NCI-H1092 (cell line): ENCODE data around the gene AHRR.

Experiments
- DNase-seq: peaks from one replicate; lab custom pipeline; 2025; lab: John Stamatoyannopoulos, UW

AHRR gene

DNA sequence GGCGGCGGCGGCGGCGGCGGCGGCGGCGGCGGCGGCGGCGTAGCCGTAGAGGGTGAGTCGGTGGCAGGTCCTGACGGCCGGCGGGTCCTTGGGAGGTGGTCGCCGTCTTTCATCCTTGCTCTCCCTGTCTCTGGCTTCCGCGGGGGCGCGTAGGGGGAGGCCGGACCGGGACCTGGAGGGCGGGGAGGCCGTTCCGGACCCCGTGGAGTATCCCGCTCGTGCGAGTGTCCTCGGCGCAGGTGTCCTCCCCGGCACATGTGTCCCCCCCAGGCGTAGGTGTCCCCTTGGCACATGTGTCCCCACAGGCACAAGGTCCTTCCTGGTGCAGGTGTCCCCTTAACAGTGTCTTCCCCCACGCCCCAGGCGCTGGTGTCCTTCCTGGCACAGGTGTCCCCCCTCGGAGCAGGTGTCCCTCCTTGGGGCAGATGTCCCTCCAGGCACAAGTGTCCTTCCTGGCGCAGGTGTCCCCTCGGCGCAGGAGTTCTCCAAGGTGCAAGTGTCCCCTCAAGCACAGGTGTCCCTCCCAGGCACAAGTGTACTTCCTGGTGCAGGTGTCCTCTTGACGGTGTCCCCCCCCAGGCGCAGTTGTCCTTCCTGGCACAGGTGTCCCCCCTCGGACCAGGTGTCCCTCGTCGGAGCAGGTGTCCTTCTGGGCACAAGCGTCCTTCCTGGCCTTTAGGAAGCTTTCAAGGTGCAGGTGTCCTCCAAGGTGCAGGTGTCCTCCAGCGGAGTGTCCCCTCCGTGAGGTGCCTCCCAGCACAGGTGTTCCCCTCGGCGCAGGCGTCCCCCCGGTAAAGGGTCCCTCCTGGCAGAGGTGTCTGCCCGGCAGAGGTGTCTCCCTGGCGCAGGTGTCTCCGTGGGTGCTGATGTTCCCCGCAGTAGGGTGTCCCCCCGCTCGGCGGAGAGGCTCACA lies 122.0 kb downstream of the AHRR start:
- DNase-seq: no peak

DNA sequence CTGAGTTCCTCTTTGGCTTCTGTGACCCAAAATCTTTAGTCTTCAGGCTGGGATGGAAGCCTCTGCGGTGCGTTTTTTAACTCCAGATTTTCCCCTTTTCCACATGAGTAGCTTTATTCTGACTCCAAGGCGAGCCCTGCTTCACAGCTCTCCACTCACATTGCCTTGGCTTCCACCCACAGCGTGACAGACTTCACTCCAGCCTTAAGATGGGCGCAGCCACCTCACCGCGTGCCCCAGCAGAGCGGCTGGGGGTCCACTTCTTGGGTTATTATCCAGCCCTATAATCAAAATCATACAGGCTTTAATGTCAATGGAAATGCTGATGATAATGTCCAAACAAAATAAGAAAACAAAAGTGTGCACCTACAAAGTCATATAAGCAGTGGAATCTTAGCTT lies 122.7 kb downstream of the AHRR start:
- no peak for DNase-seq

DNA sequence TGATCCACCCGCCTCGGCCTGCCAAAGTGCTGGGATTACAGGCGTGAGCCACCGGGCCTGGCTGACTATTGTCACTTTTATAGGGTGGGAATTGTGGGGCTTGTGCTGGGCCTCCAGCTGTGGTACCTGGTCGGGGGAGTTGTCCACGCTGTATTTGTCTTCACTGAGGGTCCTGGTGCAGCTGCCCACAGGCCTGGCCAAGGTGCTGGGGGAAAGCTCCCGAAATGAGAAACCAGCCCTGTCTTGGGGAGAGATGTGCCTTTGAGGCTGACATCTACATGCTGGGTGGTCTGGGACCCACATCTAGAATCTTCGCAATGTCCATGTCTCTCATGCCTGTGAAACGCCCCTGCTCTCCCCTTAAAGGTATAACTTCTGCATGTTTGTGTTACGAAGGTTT lies 124.1 kb downstream of the AHRR start:
- no peak for DNase-seq

DNA sequence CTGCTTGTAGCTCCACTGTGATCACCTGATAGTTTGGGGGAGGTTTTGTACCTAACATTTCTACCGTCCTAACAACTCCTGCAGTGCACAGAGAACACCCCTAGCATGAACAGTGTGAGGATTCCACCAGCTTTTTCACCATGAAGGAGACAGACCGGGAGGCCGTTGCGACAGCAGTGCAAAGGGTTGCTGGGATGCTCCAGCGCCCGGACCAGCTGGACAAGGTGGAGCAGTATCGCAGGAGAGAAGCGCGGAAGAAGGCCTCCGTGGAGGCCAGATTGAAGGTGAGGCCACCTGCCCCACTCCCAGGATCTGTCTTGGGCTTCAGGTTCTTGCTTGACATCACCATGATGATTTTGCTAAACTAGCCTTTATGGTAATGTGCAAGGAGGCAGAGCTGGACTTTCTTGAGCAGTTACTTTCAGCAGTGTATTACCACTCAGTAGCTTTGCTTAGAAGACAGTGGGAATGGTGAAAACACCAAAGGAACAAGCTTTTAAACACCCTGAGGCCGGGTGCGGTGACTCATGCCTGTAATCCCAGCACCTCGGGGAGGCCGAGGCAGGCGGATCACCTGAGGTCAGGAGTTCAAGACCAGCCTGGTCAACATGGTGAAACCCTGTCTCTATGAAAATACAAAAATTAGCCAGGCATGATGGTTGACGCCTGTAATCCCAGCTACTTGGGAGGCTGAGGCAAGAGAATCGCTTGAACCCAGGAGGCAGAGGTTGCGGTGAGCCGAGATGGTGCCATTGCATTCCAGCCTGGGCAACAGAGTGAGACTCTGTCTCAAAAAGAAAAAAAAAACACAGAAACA lies 124.8 kb downstream of the AHRR start:
- no peak for DNase-seq

DNA sequence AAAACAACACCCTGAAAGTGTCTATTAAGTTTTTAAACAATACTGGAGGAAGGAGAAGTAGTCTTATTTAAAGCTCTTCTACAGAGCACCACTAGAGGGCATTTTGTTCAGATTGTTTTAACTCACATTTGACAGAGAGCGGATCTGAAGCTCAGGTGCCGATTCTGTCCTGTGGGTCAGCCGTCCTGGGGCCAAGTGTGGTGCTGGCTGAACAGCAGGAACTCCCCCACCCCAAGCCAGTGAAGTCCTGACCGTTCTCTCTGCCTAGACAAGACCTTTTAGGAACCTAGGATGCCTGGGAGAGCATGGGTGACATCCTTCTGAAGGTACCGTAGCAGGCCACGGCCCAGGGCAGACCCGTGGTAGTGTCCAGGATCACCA lies 125.4 kb downstream of the AHRR start:
- no peak for DNase-seq

DNA sequence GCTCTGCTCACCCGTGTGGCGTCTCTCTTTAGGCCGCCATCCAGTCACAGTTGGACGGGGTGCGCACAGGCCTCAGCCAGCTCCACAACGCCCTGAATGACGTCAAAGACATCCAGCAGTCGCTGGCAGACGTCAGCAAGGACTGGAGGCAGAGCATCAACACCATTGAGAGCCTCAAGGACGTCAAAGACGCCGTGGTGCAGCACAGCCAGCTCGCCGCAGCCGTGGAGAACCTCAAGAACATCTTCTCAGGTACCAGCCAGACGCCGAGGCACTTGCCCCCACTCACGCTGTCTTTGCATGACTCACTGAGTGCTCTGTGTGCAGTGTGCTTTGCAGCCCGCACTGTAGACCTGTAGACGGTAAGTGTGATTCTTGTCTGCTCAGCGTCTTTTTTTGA lies 126.0 kb downstream of the AHRR start:
- no peak for DNase-seq

DNA sequence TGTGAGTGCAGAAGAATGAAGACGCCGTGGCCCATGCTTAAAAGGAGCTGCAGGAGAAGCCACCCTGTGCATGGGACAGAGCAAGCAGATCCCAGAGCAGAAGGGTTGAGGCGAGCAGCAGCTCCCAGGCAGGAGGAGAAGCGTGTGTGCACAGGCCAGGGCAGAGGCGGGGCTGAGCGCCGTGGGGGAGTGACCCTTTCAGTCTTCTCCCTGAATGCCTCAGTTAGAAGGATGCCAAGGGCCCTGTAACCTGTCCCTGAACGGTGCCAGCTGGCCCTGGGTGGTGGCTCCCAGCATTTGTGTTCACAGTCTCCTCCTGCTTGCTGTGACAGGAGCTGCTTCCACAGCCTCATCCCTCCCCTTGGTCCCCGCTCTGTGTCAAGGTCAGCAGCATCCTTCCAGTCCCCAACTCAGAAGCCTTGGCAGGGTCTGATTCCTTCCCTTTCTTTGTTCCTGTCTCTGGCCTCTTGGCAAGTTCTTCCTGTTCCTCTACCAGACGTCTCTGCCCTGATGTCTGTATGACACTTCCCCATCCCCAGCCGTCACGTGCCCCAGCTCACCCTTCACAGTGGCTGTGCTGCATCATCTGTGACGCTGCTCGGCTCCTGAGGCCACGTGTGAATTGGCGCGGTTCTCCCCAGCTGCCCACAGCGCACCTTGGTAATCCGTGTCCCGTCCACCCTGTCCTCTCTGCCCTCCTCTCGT lies 126.7 kb downstream of the AHRR start:
- no peak for DNase-seq

DNA sequence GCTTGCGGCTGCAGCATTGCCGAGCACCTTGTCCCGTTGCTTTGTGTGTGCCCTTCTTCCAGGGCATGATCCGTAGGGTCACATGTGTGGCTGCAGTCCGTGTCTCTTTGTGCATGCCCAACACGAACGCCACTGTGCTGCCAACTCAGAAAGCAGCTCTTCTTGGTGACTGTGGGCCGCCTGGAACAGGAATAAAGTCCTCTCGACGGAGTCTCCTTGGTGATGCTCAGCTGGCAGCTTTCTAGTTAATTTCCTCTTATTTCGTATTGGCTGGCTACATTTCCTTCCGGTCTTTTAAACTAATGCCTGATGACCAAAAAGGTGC lies 127.2 kb downstream of the AHRR start:
- DNase-seq: no peak

DNA sequence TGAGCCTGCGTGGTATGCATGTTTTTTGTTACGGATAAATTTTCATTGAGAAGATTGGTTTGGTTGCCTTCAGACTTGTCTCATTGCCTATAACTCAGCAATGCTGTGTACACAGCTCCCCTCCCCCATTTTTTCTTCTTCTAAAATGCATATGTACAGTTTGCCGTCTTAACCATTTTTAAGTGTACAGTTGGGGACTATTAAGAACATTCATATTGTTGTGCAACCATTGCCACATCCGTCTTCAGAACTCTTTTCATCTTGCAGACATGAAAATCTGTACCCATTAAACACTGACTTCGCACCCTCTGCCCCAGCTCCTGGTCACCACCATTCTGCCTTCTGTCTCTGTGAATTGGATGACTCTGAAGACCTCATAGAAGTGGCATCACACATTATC lies 127.6 kb downstream of the AHRR start:
- no peak for DNase-seq

DNA sequence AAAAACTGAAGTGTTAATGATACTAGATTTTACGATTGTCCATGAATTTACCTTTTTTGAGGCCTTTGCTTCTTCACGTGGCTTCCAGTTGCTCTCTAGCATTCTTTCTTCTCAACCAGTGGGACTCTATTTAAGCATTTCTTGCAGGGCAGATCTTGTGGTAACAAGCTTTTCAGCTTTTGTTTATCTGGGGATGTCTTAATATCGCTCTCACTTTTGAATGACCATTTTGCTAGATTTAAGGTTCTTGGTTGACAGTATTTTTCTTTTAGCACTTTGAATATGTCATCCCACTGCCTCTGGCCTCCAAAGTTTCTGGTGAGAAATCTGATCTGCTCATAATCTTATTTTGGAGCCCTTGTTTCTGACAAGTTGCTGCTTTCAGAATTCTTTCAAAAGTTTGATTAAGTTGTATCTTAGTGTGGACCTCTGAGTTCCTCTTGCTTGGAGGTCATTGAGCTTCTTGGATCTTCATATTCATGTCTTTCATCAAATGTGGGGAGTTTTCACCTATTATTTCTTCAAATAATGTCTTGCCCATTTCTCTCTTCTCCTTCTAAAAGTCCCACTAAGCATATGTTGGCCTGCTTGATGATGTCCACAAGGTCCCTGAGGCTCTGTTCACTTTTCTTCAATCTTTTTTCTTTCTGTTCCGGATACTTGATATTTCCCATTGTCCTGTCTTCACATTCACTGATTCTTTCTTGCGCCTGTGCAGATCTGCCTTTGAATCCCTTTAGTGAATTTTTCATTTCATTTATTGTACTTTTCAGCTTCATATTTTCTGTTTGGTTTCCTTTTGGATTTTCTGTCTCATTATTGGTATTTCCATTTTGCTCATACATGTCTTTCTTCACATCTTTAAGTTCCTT lies 130.3 kb downstream of the AHRR start:
- DNase-seq: no peak

DNA sequence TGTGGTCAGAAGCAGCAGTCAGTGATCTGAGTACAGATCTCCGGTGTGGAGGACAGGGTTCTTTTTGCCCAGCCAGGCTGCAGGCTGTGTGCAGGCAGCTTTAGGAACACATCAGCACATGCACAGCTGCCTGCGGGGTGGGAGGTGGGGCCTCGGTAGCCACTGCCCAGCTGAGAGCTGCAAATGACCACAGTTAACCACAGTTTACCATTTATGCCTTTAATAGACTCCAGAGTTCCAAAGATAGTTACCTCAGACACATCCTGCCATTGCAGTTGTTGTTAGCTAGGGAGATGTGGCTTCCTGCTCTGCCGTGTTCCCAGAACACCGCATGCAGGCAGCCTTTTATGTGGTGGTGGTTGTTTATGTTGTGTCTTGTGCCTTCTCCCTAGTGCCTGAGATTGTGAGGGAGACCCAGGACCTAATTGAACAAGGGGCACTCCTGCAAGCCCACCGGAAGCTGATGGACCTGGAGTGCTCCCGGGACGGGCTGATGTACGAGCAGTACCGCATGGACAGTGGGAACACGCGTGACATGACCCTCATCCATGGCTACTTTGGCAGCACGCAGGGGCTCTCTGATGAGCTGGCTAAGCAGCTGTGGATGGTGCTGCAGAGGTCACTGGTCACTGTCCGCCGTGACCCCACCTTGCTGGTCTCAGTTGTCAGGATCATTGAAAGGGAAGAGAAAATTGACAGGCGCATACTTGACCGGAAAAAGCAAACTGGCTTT lies 131.6 kb downstream of the AHRR start:
- no peak for DNase-seq

DNA sequence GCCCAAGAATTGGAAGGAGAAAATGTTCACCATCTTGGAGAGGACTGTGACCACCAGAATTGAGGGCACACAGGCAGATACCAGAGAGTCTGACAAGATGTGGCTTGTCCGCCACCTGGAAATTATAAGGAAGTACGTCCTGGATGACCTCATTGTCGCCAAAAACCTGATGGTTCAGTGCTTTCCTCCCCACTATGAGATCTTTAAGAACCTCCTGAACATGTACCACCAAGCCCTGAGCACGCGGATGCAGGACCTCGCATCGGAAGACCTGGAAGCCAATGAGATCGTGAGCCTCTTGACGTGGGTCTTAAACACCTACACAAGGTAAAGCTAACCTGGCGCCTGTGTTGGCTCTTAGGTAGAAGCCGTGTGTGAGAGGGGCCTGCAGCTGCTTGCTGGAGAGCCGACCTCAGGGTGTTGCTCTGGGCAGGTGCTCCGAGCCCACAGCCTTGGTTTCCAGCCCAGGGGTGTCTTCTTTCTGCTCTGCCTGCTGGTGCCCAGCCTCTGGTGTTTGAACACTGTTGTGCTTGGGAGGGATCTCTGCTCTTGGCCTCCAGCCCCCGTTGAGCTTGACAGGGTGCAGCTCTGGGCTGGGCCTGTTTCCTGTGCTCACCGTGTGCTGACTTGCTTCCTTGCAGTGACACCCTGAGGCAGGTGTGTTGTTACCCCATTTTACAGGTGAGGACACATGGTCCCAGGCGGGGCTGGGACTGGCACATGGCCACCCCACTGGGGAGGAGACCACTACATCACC lies 132.4 kb downstream of the AHRR start:
- no peak for DNase-seq

DNA sequence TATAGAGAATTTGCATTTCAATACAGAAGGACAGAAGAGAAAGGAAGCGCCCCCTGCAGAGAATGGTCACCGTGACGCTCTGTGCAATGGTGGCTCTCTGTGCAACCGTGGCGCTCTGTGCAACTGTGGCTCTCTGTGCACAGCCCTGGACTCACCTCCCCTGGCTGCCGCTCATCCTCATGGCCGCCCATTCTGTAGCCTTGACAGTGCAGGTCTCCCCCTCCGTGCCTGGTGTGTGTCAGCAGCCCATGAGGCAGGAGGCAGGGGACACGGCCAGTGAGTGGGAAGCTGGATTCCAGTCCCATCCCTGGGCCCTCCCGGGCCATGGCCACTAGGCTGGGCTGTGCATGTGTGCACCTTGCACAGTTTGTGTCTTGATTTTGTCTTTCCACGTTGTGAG lies 133.4 kb downstream of the AHRR start:
- DNase-seq: no peak

DNA sequence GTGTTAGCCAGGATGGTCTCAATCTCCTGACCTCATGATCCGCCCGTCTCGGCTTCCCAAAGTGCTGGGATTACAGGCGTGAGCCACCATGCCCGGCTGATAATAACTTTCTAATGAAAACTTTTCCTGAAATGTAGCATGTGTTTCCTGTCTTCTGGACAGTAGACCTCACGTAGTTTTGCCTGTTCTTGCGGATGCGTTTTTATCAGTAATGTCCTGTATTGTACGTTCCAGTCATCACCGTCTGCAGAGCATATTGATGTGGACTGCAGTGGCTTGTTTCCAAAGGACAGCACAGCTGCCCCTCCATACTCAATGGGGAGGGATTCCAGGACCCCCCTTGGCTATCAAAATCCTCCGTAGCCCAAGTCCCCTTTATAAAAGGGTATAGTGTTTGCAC lies 134.3 kb downstream of the AHRR start:
- DNase-seq: no peak

DNA sequence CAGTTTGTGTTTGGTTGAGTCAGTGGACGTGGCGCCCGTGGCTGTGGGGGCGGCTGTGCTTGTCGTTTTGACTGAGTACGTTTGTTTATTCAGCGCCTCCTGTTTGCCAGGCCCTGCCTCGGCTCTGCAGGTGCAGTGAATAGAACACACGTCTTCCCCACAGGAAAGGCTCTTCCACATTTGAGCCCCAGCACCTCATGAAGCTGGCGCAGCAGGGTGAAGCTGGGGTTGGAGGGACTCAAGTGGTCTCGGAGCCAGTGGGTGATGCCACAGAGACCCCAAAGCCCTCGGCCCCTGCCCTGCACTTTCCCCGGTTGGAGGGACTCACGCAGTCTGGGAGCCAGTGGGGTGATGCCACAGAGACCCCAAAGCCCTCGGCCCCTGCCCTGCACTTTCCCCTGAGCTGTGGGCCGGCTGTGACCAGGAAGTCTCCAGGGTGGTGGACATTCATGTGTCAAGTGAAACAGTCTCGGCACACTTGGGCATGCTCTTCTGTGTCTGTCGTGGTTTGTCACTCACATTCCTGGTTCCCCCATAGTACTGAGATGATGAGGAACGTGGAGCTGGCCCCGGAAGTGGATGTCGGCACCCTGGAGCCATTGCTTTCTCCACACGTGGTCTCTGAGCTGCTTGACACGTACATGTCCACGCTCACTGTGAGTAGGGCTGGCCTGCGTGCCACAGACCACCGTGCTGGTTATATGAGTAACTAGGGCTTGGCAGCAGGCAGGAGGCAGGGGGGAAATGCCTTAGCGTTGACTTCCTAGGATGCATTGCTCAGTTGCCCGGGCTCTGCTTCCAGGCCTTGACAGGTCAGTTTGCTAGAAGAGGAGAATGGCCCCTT lies 135.1 kb downstream of the AHRR start:
- DNase-seq: no peak

DNA sequence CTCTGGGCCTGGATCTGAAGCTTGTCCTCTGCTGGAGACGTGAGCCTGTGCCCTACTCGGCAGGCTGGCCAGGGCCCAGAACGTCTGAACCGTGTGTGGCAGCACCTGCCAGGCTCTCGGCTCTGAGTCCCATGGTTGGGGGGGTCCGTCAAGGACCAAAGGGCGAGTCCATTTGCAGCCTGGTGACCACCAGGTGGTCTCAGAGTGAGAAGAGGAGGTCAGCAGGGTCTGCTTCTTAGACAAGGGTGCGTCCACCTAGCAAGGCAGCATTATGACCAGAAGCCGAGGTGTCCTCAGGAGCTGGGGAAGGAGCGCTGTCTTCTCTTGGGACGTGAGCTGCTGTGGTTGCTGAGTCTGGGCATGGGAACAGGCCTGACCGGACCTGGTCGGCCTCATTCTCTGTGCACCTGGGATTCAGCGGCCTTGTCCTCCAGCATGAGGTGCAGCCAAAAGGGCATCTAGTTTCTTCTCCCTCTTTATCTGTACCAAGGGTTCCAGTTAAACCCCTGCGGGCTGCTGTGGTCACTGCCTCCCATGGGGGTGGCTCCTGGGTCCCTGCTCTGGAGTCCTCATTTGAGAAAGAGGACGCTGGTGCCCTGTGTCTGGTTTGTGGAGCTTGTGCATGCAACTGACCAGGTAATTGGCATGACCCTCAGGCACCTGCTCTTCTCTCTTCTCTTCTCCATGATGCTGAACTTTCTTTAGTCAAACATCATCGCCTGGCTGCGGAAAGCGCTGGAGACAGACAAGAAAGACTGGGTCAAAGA lies 135.9 kb downstream of the AHRR start:
- DNase-seq: no peak

DNA sequence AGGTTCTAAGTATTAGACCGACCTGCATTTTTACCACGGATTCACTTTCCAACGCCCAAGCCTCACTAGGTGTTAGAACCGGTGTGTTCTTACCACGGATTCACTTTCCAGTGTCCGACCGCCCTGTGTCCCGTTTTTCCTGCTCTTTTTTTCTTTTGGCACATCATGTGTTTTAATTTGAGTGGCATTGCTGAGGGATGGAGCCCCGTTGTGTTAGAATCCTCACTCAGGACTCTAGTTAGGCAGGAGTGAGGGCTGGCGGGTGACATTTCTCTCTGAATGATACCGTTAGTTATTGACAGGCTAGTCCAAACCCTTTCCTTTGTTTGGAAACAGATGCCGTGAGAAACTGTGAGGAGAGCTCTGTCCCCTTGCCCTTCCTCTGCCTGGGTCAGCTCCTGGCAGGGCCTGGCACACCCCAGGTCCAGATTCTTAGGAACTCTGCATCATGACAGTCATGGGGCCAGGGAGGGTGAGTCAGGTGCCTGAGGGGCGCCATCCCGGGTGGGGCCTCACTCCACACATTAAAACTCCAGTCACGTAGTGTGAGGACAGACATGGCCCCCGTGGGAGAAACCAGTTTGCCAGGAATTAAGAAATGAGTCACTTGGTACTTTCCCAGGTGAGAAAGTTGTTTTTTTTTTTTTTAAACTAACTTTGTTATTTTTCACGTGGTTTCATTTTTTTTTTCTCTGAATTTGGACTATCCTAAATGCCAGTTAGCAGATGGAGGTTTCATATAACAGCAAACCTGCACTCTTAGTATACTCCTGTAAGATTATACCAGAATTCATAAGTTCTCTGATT lies 137.2 kb downstream of the AHRR start:
- no peak for DNase-seq
